ENCODE measurements around the gene NEK10. TPM values are rescaled to one million over a fixed set of nuclear protein-coding genes. Genes with fewer than 3 reads are reported as not detected.

NEK10 gene
- total RNA-seq, 1 experiment from 2014 or later: 1.2 TPM

DNA sequence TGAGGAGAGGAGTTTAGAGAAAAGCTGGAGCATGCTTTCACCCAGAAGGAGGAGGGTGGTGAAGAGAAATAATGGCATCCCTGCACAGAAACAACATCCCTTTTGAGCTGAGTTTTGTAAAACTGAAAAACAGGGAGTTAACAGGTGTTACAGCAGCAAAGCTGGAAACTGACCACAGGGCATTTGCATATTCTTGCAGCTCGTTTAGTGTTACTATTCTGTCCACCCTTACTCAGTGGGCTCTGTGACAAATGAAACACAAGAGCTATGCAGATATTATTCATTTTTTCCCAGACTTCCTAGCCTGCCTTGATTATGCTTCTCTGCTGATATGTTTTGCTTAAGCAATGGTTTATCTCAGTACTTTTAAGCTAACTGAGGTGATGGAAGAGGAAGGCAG is 272.0 kb downstream of the NEK10 start:
- no peaks in the 10 kb centered on the region for H3K4me1 ChIP-seq (ENCODE audit: control insufficient read depth in 1 of 2, insufficient read depth in 2 of 2, low read length in 2 of 2)
- H3K27ac ChIP-seq (ENCODE audit: low read depth, low read length): no peak overlapping the region
- no TSS peak for BruUV-seq (replicated peaks)
- H3K9me2 ChIP-seq (ENCODE audit: insufficient read depth): no peaks in the 10 kb centered on the region
- ChIA-PET POLR2A (no interaction called here), RAD21 (ENCODE audit: low non-redundant PET in 1 of 2, low total read pairs in 2 of 2, uncharacterized antibody in 2 of 2, unreplicated experiment in 2 of 2) (no interaction called here), CTCF (no interaction called here)
- H3K9me3 ChIP-seq (ENCODE audit: control insufficient read depth in 1 of 2, insufficient read depth in 1 of 2, low read depth in 1 of 2, low read length in 2 of 2): no peaks in the 10 kb centered on the region
- no peaks in the 10 kb centered on the region for H3K79me2 ChIP-seq (ENCODE audit: insufficient read depth, low read length)
- H2AFZ ChIP-seq (ENCODE audit: low read depth, low read length, poor library complexity, severe bottlenecking): no peak overlapping the region
- no peak overlapping the region for H3K4me2 ChIP-seq (ENCODE audit: low read length)
- DNase-seq (ENCODE audit: low read depth, low spot score) (no peak), ATAC-seq (no peak)
- intact Hi-C loops (cut with micrococcal nuclease): no loop called here
- peaks cover 5% of the 10 kb centered on the region; the same call in 1 of the 2 replicates for H3K27me3 ChIP-seq (ENCODE audit: insufficient read depth, low read length)
- no peak for TF ChIP-seq ZNF274 (IDR thresholded peaks at IDR 0.05; ENCODE audit: low read depth, low read length)
- TF ChIP-seq RAD21 (IDR thresholded peaks at IDR 0.05; ENCODE audit: low read depth): no peak
- TF ChIP-seq SRF (IDR thresholded peaks at IDR 0.05; ENCODE audit: low read depth): no peak
- TF ChIP-seq CEBPB (IDR thresholded peaks at IDR 0.05; ENCODE audit: low read depth): no peak
- TF ChIP-seq POLR2AphosphoS5 (IDR thresholded peaks at IDR 0.05; ENCODE audit: low read depth, low read length): no peak
- TF ChIP-seq, protein P1, sequence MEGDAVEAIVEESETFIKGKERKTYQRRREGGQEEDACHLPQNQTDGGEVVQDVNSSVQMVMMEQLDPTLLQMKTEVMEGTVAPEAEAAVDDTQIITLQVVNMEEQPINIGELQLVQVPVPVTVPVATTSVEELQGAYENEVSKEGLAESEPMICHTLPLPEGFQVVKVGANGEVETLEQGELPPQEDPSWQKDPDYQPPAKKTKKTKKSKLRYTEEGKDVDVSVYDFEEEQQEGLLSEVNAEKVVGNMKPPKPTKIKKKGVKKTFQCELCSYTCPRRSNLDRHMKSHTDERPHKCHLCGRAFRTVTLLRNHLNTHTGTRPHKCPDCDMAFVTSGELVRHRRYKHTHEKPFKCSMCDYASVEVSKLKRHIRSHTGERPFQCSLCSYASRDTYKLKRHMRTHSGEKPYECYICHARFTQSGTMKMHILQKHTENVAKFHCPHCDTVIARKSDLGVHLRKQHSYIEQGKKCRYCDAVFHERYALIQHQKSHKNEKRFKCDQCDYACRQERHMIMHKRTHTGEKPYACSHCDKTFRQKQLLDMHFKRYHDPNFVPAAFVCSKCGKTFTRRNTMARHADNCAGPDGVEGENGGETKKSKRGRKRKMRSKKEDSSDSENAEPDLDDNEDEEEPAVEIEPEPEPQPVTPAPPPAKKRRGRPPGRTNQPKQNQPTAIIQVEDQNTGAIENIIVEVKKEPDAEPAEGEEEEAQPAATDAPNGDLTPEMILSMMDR (IDR thresholded peaks at IDR 0.05 in 2 of 3, conservative IDR thresholded peaks at IDR 0.05 in 1 of 3; ENCODE audit: borderline replicate concordance in 1 of 3, insufficient read depth in 1 of 3, low read depth in 2 of 3, low read length in 2 of 3): no peak
- no peaks in the 10 kb centered on the region for H3K36me3 ChIP-seq (ENCODE audit: control insufficient read depth in 1 of 2, insufficient read depth in 2 of 2, low read length in 2 of 2)
- no peak overlapping the region for H3K4me3 ChIP-seq (replicated peaks in 1 of 2; ENCODE audit: low read depth in 1 of 2, low read length in 2 of 2)
- H3K9ac ChIP-seq (ENCODE audit: low read length): no peak overlapping the region
- H4K20me1 ChIP-seq (ENCODE audit: insufficient read depth): no peaks in the 10 kb centered on the region

DNA sequence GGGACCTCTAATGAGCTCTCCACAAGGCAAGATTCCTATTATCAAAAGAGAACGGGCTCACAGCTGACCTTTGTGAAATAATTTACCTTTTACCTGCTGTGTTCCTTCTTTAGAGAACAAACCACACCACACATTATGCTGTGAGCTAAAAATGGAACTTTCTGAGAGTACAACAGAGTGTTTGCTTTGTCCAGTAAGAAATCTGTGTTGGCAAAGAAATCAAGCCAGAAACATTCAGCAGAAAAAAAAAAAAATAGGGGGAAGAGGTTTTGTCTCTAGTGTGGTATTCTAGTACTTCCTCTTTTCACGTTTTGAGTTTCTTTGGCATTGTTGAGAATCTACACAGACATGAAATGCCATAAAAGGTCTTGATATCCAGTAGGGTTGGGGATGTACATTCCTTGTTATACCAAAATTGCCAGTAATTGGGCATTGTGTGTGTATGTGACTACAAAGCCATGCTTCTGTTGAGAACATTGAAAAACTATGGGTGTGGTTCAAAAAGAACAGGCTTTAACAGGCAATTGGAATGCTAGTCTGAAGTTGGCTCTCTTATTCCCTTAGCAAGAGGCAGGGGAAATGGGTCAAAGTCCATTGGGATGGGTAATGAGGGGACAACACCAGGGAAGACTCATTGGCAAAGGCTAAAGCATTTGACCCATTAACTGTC is 273.5 kb downstream of the NEK10 start:
- no peak overlapping the region for H2AFZ ChIP-seq (ENCODE audit: low read depth, low read length, poor library complexity, severe bottlenecking)
- H3K9ac ChIP-seq (ENCODE audit: low read length): no peak overlapping the region
- H3K9me2 ChIP-seq (ENCODE audit: insufficient read depth): no peaks in the 10 kb centered on the region
- TF ChIP-seq SP1 (IDR thresholded peaks at IDR 0.05; ENCODE audit: low read depth): no peak
- TF ChIP-seq, protein P2, sequence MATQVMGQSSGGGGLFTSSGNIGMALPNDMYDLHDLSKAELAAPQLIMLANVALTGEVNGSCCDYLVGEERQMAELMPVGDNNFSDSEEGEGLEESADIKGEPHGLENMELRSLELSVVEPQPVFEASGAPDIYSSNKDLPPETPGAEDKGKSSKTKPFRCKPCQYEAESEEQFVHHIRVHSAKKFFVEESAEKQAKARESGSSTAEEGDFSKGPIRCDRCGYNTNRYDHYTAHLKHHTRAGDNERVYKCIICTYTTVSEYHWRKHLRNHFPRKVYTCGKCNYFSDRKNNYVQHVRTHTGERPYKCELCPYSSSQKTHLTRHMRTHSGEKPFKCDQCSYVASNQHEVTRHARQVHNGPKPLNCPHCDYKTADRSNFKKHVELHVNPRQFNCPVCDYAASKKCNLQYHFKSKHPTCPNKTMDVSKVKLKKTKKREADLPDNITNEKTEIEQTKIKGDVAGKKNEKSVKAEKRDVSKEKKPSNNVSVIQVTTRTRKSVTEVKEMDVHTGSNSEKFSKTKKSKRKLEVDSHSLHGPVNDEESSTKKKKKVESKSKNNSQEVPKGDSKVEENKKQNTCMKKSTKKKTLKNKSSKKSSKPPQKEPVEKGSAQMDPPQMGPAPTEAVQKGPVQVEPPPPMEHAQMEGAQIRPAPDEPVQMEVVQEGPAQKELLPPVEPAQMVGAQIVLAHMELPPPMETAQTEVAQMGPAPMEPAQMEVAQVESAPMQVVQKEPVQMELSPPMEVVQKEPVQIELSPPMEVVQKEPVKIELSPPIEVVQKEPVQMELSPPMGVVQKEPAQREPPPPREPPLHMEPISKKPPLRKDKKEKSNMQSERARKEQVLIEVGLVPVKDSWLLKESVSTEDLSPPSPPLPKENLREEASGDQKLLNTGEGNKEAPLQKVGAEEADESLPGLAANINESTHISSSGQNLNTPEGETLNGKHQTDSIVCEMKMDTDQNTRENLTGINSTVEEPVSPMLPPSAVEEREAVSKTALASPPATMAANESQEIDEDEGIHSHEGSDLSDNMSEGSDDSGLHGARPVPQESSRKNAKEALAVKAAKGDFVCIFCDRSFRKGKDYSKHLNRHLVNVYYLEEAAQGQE (IDR thresholded peaks at IDR 0.05; ENCODE audit: low read depth): no peak
- no peak for TF ChIP-seq EZH2phosphoT487 (IDR thresholded peaks at IDR 0.05; ENCODE audit: borderline replicate concordance)
- H3K4me3 ChIP-seq (replicated peaks in 1 of 2; ENCODE audit: low read depth in 1 of 2, low read length in 2 of 2): no peak overlapping the region
- H3K27ac ChIP-seq (ENCODE audit: low read depth, low read length): no peak overlapping the region
- H3K9me3 ChIP-seq (ENCODE audit: control insufficient read depth in 1 of 2, insufficient read depth in 1 of 2, low read depth in 1 of 2, low read length in 2 of 2): no peaks in the 10 kb centered on the region
- H3K79me2 ChIP-seq (ENCODE audit: insufficient read depth, low read length): no peaks in the 10 kb centered on the region
- no peak overlapping the region for H3K4me2 ChIP-seq (ENCODE audit: low read length)
- ChIA-PET CTCF (no interaction called here), RAD21 (ENCODE audit: low non-redundant PET in 1 of 2, low total read pairs in 2 of 2, uncharacterized antibody in 2 of 2, unreplicated experiment in 2 of 2) (no interaction called here), POLR2A (no interaction called here)
- H3K4me1 ChIP-seq (ENCODE audit: control insufficient read depth in 1 of 2, insufficient read depth in 2 of 2, low read length in 2 of 2): no peaks in the 10 kb centered on the region
- intact Hi-C loops (cut with micrococcal nuclease): no loop called here
- no peak for ATAC-seq
- H4K20me1 ChIP-seq (ENCODE audit: insufficient read depth): no peaks in the 10 kb centered on the region
- peaks cover 5% of the 10 kb centered on the region; the same call in 1 of the 2 replicates for H3K27me3 ChIP-seq (ENCODE audit: insufficient read depth, low read length)
- no peaks in the 10 kb centered on the region for H3K36me3 ChIP-seq (ENCODE audit: control insufficient read depth in 1 of 2, insufficient read depth in 2 of 2, low read length in 2 of 2)
- no TSS peak for BruUV-seq (replicated peaks)
- no peak for DNase-seq (ENCODE audit: low read depth, low spot score)
